Kidney epithelial cell (primary cell): ENCODE data around the gene NUFIP1. TPM values are rescaled to one million over a fixed set of nuclear protein-coding genes. Genes with fewer than 3 reads are reported as not detected.

Source experiments
- DNase-seq: peaks from one replicate; pipeline ENCODE4 v3.0.0-alpha.2; 2010; ENCODE audit warnings: low read depth
- H3K27me3 ChIP-seq: 2 replicates; pipeline ENCODE4 v1.6.0; 2011; ENCODE audit warnings: low read length; ENCODE audit not compliant: control insufficient read depth, insufficient read depth
- H3K36me3 ChIP-seq: 2 replicates; pipeline ENCODE4 v1.5.1; 2011; ENCODE audit warnings: low read length; ENCODE audit not compliant: control insufficient read depth, insufficient read depth
- H3K4me3 ChIP-seq: 2 replicates; pipeline ENCODE4 v1.5.1; 2011; ENCODE audit warnings: low read depth, mild to moderate bottlenecking, control low read depth, low read length
- total RNA-seq: library from RNA; depleted of rRNA; stranded (reverse); fragments of >200 nt; gene quantifications from 2 replicates; pipeline ENCODE4 v1.2.3, GENCODE V29; 2015
- TF ChIP-seq, protein P1 (sequence below): IDR thresholded peaks from 2 replicates; pipeline ENCODE4 v1.5.1; 2011; ENCODE audit warnings: mild to moderate bottlenecking, moderate library complexity, low read length, control low read depth, inconsistent platforms; ENCODE audit not compliant: insufficient read depth, poor library complexity, severe bottlenecking

Gene NUFIP1
- total RNA-seq, 1 donor from 2014 or later = 6.3 TPM

DNA sequence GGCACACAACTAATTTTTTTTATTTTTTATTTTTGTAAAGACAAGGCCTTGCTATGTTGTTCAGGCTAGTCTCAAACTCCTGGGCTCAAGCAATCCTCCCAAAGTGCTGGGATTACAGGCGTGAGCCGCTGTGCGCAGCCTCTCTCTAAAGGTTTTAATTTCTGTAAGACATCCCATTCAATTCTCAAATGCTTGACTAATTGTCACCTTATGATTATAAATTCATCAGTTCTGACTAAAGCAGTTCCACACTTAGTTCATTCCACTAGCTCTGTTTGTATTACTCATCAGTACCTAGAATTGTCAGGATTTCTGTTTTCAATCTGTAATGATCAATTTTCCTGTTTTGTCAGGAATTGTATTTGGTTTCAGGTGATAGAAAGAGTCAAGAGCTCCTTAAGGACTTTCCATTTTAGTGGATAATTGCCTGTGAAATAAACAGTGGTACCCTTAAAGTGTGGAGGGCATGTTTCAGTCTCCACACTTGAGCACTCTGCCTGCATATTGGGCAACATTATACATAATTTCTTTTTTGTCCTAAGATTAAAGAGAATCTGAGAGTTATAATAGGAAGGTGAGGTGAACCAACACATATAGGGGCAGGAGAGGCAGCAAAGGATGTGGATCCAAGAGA, 27.6 kb upstream of the NUFIP1 start:
- Histone ChIP-seq H3K36me3 (no peaks in the 10 kb centered on the region), H3K4me3 (no peak overlapping the region), H3K27me3 (no peaks in the 10 kb centered on the region)
- no peak for DNase-seq
- TF ChIP-seq, protein P1, sequence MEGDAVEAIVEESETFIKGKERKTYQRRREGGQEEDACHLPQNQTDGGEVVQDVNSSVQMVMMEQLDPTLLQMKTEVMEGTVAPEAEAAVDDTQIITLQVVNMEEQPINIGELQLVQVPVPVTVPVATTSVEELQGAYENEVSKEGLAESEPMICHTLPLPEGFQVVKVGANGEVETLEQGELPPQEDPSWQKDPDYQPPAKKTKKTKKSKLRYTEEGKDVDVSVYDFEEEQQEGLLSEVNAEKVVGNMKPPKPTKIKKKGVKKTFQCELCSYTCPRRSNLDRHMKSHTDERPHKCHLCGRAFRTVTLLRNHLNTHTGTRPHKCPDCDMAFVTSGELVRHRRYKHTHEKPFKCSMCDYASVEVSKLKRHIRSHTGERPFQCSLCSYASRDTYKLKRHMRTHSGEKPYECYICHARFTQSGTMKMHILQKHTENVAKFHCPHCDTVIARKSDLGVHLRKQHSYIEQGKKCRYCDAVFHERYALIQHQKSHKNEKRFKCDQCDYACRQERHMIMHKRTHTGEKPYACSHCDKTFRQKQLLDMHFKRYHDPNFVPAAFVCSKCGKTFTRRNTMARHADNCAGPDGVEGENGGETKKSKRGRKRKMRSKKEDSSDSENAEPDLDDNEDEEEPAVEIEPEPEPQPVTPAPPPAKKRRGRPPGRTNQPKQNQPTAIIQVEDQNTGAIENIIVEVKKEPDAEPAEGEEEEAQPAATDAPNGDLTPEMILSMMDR = no peak

DNA sequence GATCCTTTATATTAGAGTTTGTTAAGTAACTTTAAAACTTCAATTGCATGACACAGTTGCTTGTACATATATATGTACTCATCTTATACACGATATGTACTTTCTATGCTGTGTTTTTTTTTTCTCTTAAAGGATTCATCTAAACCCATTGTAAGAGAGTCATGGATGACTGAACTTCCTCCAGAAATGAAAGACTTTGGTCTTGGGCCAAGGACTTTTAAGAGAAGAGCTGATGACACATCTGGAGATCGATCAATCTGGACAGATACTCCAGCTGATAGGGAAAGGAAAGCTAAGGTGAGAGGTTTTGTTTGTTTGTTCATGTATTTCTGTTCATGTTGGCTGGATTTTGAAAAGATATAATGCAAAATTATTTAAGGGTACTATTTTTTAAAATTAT, 26.0 kb upstream of the NUFIP1 start:
- TF ChIP-seq, protein P1 = no peak
- DNase-seq = peak; percentile 9
- Histone ChIP-seq H3K4me3 (no peak overlapping the region), H3K36me3 (no peaks in the 10 kb centered on the region), H3K27me3 (no peaks in the 10 kb centered on the region)

DNA sequence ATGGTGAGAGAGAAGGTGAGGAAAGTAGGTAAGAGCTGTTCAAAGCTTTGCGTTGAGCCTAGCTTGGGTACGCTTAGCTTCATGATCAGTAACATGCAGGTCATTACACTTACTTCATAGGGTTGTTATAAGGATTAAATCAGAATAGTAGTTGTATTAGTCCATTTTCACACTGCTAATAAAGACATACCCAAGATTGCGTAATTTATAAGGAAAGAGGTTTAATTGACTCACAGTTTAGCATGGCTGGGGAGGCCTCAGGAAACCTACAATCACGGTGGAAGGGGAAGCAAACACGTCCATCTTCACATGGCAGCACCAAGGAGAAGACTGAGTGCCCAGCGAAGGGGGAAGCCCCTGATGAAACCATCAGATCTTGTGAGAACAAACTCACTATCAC, 21.9 kb upstream of the NUFIP1 start:
- Histone ChIP-seq H3K27me3 (no peaks in the 10 kb centered on the region), H3K4me3 (no peak overlapping the region), H3K36me3 (peaks cover 2% of the 10 kb centered on the region)
- TF ChIP-seq, protein P1 = no peak
- DNase-seq = no peak

DNA sequence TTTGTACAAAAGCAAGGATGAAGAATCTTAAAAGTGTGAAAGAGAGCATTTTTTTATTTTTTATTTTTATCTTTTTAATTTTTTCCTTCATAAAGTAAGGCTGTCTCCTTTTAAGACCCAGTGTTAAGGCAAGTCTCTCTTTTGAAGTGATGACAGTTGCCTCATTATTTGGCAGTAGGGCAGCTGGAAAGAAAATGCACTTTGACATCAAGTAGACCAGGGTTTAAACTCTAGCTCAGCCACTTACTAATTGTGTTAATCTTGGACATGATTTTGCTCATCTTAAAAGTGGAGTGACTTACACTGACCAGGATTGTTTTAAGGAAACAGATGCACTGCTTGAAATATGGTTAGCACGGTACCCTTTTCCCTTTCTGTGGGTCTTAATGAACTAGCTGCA, 18.6 kb upstream of the NUFIP1 start:
- H3K36me3 ChIP-seq = peaks cover 2% of the 10 kb centered on the region
- TF ChIP-seq, protein P1 = no peak

DNA sequence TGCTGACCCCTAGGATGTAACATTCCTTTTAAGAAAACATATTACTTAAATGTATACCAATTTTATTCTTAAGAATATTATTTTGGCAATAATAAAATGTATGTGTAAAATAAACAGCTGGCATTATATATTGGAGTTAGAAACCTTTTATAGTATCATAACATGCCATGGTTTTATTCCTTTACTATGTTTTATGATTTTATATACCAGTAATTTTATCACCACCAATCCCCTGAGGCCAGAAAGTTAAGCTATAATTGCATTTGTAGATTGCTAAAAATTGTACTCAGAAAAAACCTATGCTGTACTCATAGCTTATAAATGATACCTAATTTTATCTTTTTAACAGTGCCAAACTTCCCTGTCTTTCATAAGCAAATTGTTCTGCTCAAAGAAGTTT, 18.0 kb upstream of the NUFIP1 start:
- H3K27me3 ChIP-seq = no peaks in the 10 kb centered on the region
- H3K36me3 ChIP-seq = peaks cover 2% of the 10 kb centered on the region
- TF ChIP-seq, protein P1 = no peak

More for the DNA sequence above, 18.6 kb upstream of the NUFIP1 start:
- H3K4me3 ChIP-seq = no peak overlapping the region
- DNase-seq = no peak
- no peaks in the 10 kb centered on the region for H3K27me3 ChIP-seq

DNA sequence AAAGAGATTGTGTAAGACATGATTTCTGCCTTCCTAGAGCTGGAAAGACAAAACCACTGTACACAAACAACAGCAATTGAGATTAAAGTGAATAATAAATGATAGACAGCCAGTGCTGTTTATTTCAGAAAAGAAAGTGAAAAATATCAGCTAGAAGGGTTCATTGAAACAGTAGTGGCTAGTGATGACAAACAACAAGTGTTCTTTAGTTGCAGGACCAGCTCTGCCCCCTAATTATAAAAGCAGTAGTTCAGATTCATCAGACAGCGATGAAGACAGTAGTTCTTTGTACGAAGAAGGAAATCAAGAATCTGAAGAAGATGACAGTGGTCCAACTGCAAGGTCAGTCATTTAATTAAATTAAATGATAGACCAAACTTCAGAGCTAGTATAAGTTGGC, 14.8 kb upstream of the NUFIP1 start:
- TF ChIP-seq, protein P1 = no peak
- no peak for DNase-seq
- no peaks in the 10 kb centered on the region for H3K36me3 ChIP-seq
- H3K27me3 ChIP-seq = no peaks in the 10 kb centered on the region
- H3K4me3 ChIP-seq = no peak overlapping the region

More for the DNA sequence above, 18.0 kb upstream of the NUFIP1 start:
- H3K4me3 ChIP-seq = no peak overlapping the region
- no peak for DNase-seq
